CD4-positive, alpha-beta T cell treated with Interleukin-6 at 100 ng/mL for 8 hours (primary cell): ENCODE results near the gene LIPC.

Source experiments
- DNase-seq: peaks from one replicate; pipeline ENCODE4 v3.0.0-alpha.2; 2020; ENCODE audit warnings: mixed read lengths, low spot score

Gene LIPC

GRCh38 chr15:58406811-58407210 is 25.0 kb upstream of the LIPC start:
- DNase-seq = no peak

- no peak for DNase-seq
These were observed 24.5 kb upstream of the LIPC start for GRCh38 chr15:58407236-58407775.

GRCh38 chr15:58407778-58408177 is 24.0 kb upstream of the LIPC start:
- DNase-seq = no peak

- no peak for DNase-seq
These were observed 21.9 kb upstream of the LIPC start for GRCh38 chr15:58409861-58410260.

- DNase-seq = peak; percentile 16
These were observed 21.4 kb upstream of the LIPC start for GRCh38 chr15:58410353-58410752.

- no peak for DNase-seq
These were observed 18.5 kb upstream of the LIPC start for GRCh38 chr15:58413253-58413652.

- DNase-seq = no peak
These were observed 16.2 kb upstream of the LIPC start for GRCh38 chr15:58415636-58416035.

GRCh38 chr15:58416963-58417362 is 14.8 kb upstream of the LIPC start:
- no peak for DNase-seq

GRCh38 chr15:58418135-58418534 is 13.7 kb upstream of the LIPC start:
- DNase-seq = no peak

GRCh38 chr15:58419803-58420524 is 11.8 kb upstream of the LIPC start:
- no peak for DNase-seq

- DNase-seq = no peak
These were observed 11.2 kb upstream of the LIPC start for GRCh38 chr15:58420579-58421043.

GRCh38 chr15:58423205-58423604 is 8.6 kb upstream of the LIPC start:
- no peak for DNase-seq

- no peak for DNase-seq
These were observed 7.8 kb upstream of the LIPC start for GRCh38 chr15:58423831-58424608.

- DNase-seq = no peak
These were observed 7.1 kb upstream of the LIPC start for GRCh38 chr15:58424722-58425121.

GRCh38 chr15:58425185-58425584 is 6.6 kb upstream of the LIPC start:
- DNase-seq = no peak

- DNase-seq = no peak
These were observed 6.0 kb upstream of the LIPC start for GRCh38 chr15:58425834-58426233.

- no peak for DNase-seq
These were observed 5.3 kb upstream of the LIPC start for GRCh38 chr15:58426501-58426900.

- DNase-seq = no peak
These were observed 3.8 kb upstream of the LIPC start for GRCh38 chr15:58427987-58428386.

- no peak for DNase-seq
These were observed 1.5 kb upstream of the LIPC start for GRCh38 chr15:58430224-58430787.

- no peak for DNase-seq
These were observed 610 bp downstream of the LIPC start for GRCh38 chr15:58432401-58432800.

GRCh38 chr15:58433597-58434333 is 2.0 kb downstream of the LIPC start:
- DNase-seq = no peak

GRCh38 chr15:58434334-58434875 is 2.6 kb downstream of the LIPC start:
- no peak for DNase-seq
